ENCODE results near the gene MMD. TPM values are rescaled to one million over a fixed set of nuclear protein-coding genes. Genes with fewer than 3 reads are reported as not detected.
A peak's percentile ranks its signal among the peaks of the same experiment; 100 is the strongest.

MMD gene
- total and polyA plus RNA-seq, 2 experiments from 2014 or later, result 6.0 to 6.6 TPM

DNA sequence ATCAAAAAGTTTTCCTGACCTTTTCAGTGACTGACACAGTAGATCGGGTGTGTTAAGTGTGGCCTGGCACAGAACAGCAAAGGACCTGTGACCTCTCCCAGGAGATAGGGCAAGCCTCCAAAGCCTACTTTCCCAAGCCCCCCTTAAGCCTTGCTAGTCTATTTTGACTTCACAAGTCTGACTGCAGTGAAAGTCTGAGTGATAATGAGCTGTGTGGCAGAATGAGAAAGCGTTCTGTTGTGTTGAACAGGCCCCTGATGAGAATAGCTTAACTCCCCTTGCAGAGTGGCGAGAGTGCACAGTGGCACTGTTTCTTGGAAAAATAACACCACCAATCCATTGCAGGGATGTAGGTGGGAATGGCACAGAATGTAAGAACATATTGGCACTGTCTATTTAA is 32.8 kb downstream of the MMD start:
- H3K36me3 ChIP-seq (ENCODE audit: low read depth), result no peaks in the 10 kb centered on the region
- H3K4me3 ChIP-seq, result no peak overlapping the region
- TF ChIP-seq EZH2phosphoT487 (IDR thresholded peaks at IDR 0.05; ENCODE audit: insufficient read depth, low read depth) (no peak), EZH2 (IDR thresholded peaks at IDR 0.05; ENCODE audit: insufficient read depth, poor library complexity, severe bottlenecking) (no peak)
- no peaks in the 10 kb centered on the region for H3K9me2 ChIP-seq (ENCODE audit: insufficient read depth)
- no peaks in the 10 kb centered on the region for H3K4me1 ChIP-seq (ENCODE audit: insufficient read depth)
- no peak overlapping the region for H3K4me2 ChIP-seq (ENCODE audit: unreplicated experiment)
- no peak overlapping the region for H3K9ac ChIP-seq
- 62 to 64% methylated on average over 3 of the region's 3 CpGs for WGBS, 2 experiments (ENCODE audit: low coverage in 1 of 2, low lambda C conversion rate in 2 of 2, missing lambda C conversion rate in 2 of 2)
- no peaks in the 10 kb centered on the region for H3F3A ChIP-seq (ENCODE audit: insufficient read depth)
- no peaks in the 10 kb centered on the region for H3K9me3 ChIP-seq (ENCODE audit: low read depth)
- no peaks in the 10 kb centered on the region for H3K79me2 ChIP-seq (ENCODE audit: insufficient read depth)
- H4K20me1 ChIP-seq (ENCODE audit: insufficient read depth), result no peaks in the 10 kb centered on the region
- no peak overlapping the region for H2AFZ ChIP-seq
- H3K27ac ChIP-seq, result no peak overlapping the region
- no peaks in the 10 kb centered on the region for H3K27me3 ChIP-seq (replicated peaks; ENCODE audit: insufficient read depth)
- no peak for DNase-seq
- in situ Hi-C loops (cut with MboI), result no loop called here

DNA sequence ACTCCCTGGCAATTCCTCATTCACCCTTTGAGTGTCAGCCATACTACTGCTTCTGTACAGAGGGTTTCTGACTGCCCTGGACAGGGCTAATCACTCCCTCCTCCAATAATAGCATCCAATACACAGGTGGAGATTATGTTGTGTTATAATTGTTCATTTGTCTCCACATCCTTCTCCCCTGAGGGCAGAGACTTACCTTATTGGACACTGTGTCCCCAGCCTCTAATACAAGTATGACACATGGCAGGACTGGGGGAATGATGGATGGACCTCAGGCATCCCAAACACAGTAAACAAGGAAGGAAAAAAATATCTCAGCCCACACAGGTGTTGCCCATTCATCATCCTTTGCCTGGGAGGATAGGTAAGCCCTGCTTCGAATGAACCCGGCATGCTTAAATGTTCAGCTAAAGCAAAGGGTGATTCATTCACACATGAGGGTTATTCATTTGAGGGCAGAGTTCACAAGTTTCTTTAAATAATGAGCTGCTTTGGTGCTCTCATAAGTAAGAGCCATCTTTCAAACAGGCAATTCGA is 34.8 kb downstream of the MMD start:
- no peak overlapping the region for H3K27ac ChIP-seq
- H3K4me1 ChIP-seq (ENCODE audit: insufficient read depth), result no peaks in the 10 kb centered on the region
- H2AFZ ChIP-seq, result no peak overlapping the region
- H3K27me3 ChIP-seq (replicated peaks; ENCODE audit: insufficient read depth), result no peaks in the 10 kb centered on the region
- DNase-seq, result no peak
- H3K9me3 ChIP-seq (ENCODE audit: low read depth), result no peaks in the 10 kb centered on the region
- H3K4me3 ChIP-seq, result no peak overlapping the region
- TF ChIP-seq EZH2 (IDR thresholded peaks at IDR 0.05; ENCODE audit: insufficient read depth, poor library complexity, severe bottlenecking) (no peak), EZH2phosphoT487 (IDR thresholded peaks at IDR 0.05; ENCODE audit: insufficient read depth, low read depth) (no peak)
- no peak overlapping the region for H3K4me2 ChIP-seq (ENCODE audit: unreplicated experiment)
- no peaks in the 10 kb centered on the region for H3K36me3 ChIP-seq (ENCODE audit: low read depth)
- H4K20me1 ChIP-seq (ENCODE audit: insufficient read depth), result no peaks in the 10 kb centered on the region
- H3K79me2 ChIP-seq (ENCODE audit: insufficient read depth), result no peaks in the 10 kb centered on the region
- H3K9ac ChIP-seq, result no peak overlapping the region
- WGBS, 2 experiments (ENCODE audit: low coverage in 1 of 2, low lambda C conversion rate in 2 of 2, missing lambda C conversion rate in 2 of 2), result 17 to 27% methylated on average over 3 of the region's 3 CpGs
- in situ Hi-C loops (cut with MboI), result no loop called here
- no peaks in the 10 kb centered on the region for H3F3A ChIP-seq (ENCODE audit: insufficient read depth)
- H3K9me2 ChIP-seq (ENCODE audit: insufficient read depth), result no peaks in the 10 kb centered on the region

DNA sequence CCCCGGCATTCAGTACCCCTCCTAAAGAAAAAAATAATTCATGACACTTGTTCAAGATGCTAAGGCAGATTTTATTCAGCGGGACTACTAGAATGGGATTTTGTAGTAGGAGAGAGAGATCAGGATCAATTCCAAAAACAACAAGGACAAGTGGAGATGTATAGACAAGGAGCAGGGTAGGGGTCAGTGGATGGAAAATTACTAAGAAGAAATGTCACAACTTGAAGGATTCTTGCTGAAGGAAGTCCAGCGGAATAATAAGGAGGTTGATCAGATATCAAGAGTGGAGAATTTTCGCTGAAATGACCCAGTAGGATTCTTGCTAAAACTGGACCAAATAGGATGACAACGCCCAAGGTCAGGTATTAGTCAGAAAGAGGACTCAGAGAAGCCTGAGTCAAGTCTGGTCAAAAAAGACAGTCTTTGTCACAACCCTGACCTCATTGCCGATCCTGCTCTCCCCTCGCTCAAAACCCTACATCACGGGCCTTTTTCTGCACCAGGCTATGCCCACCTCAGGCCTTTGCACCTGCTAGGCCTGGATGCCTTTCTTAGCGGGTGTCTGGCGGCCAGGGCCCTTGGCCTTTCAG is 36.9 kb downstream of the MMD start:
- Histone ChIP-seq H3K79me2 (ENCODE audit: insufficient read depth) (no peaks in the 10 kb centered on the region), H3K9me2 (ENCODE audit: insufficient read depth) (no peaks in the 10 kb centered on the region), H3K9me3 (ENCODE audit: low read depth) (no peaks in the 10 kb centered on the region), H3K27ac (no peak overlapping the region), H3K4me3 (no peak overlapping the region), H3K27me3 (replicated peaks; ENCODE audit: insufficient read depth) (peaks cover 8% of the 10 kb centered on the region; the same call in 1 of the 2 replicates), H4K20me1 (ENCODE audit: insufficient read depth) (no peaks in the 10 kb centered on the region), H3K4me2 (ENCODE audit: unreplicated experiment) (no peak overlapping the region), H3K4me1 (ENCODE audit: insufficient read depth) (no peaks in the 10 kb centered on the region), H3K36me3 (ENCODE audit: low read depth) (no peaks in the 10 kb centered on the region), H2AFZ (no peak overlapping the region), H3K9ac (no peak overlapping the region), H3F3A (ENCODE audit: insufficient read depth) (no peaks in the 10 kb centered on the region)
- DNase-seq, result peak; percentile 21
- 69 to 74% methylated on average over 10 of the region's 10 CpGs for WGBS, 2 experiments (ENCODE audit: low coverage in 1 of 2, low lambda C conversion rate in 2 of 2, missing lambda C conversion rate in 2 of 2)
- in situ Hi-C loops (cut with MboI), result no loop called here
- TF ChIP-seq EZH2phosphoT487 (IDR thresholded peaks at IDR 0.05; ENCODE audit: insufficient read depth, low read depth), result no peak
- no peak for TF ChIP-seq EZH2 (IDR thresholded peaks at IDR 0.05; ENCODE audit: insufficient read depth, poor library complexity, severe bottlenecking)

DNA sequence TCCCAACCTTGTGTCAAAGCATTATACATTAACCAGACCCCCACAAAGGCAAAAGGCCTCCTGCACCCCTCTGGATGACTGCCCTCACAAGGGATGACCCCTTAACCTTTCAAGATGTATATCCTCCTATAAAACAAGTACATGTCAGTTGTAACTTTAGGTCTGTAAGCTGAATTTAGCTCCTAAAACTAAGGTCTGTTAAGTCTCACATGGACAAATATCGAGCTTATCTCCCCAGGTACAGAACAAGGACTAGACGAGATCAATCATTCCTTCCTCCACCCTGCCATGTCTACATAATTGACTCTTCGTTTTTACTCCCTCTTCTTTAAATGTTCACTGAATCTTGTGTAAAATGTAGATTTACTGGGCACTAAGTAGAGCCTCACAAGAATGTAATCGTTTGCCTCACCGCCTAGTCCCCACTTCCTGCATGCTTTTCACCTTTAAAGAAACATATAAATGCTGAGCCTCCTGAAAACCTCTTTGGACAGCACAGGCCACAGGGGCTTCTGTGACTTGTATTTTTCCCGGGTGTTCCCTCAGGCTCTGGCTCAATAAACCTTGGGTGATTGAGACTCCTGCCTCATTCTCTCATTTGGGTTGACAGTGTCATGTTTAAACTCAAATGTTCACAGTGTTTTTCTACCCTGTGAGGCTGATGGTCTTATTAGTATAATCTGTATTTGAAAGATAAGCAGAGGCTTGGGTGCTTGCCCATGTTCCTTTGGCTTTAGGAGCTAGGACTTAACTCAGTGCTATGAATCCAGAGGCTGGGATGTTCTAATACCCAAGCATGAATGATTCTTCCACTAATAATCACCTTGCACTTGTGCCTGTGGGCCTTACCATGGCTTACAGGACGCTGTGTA is 37.6 kb downstream of the MMD start:
- Histone ChIP-seq H3K9me2 (ENCODE audit: insufficient read depth) (no peaks in the 10 kb centered on the region), H3K79me2 (ENCODE audit: insufficient read depth) (no peaks in the 10 kb centered on the region), H2AFZ (no peak overlapping the region), H3K27ac (no peak overlapping the region), H3K27me3 (replicated peaks; ENCODE audit: insufficient read depth) (peaks cover 8% of the 10 kb centered on the region; the same call in 1 of the 2 replicates), H3K9me3 (ENCODE audit: low read depth) (no peaks in the 10 kb centered on the region), H3K36me3 (ENCODE audit: low read depth) (no peaks in the 10 kb centered on the region), H3K4me1 (ENCODE audit: insufficient read depth) (no peaks in the 10 kb centered on the region), H3K4me2 (ENCODE audit: unreplicated experiment) (no peak overlapping the region), H3K4me3 (no peak overlapping the region), H3F3A (ENCODE audit: insufficient read depth) (no peaks in the 10 kb centered on the region), H4K20me1 (ENCODE audit: insufficient read depth) (no peaks in the 10 kb centered on the region), H3K9ac (no peak overlapping the region)
- DNase-seq, result no peak
- TF ChIP-seq EZH2 (IDR thresholded peaks at IDR 0.05; ENCODE audit: insufficient read depth, poor library complexity, severe bottlenecking) (no peak), EZH2phosphoT487 (IDR thresholded peaks at IDR 0.05; ENCODE audit: insufficient read depth, low read depth) (no peak)
- WGBS, 2 experiments (ENCODE audit: low coverage in 1 of 2, low lambda C conversion rate in 2 of 2, missing lambda C conversion rate in 2 of 2), result 48 to 50% methylated on average over 6 of the region's 7 CpGs
- in situ Hi-C loops (cut with MboI), result no loop called here

Measured in GM23248 (cell line).